ENCODE measurements around the gene IBSP. TPM values are rescaled to one million over a fixed set of nuclear protein-coding genes. Genes with fewer than 3 reads are reported as not detected.

The IBSP gene
- total and polyA plus RNA-seq, 4 donors, result 0.12 to 0.37 (median 0.19) TPM; not detected in 1

- WGBS, 2 donors, result 77 to 86% methylated on average over 3 of the region's 3 CpGs
- Histone ChIP-seq H3K27me3 (ENCODE audit: control insufficient read depth in 3 of 3, insufficient read depth in 3 of 3, low read length in 2 of 3) (no peaks in the 10 kb centered on the region), H3K9me3 (ENCODE audit: control insufficient read depth in 4 of 4, insufficient read depth in 3 of 4, low read length in 3 of 4) (peaks cover 0 to 2% (median 0%) of the 10 kb centered on the region in 4 donors), H3K4me3 (no peak overlapping the region), H3K4me1 (ENCODE audit: control insufficient read depth in 5 of 5, insufficient read depth in 5 of 5, low read length in 5 of 5) (no peaks in the 10 kb centered on the region), H3K27ac (ENCODE audit: low read depth in 1 of 2, low read length in 1 of 2) (no peak overlapping the region), H3K36me3 (ENCODE audit: control insufficient read depth in 4 of 4, insufficient read depth in 4 of 4, low read length in 4 of 4) (no peaks in the 10 kb centered on the region), H3K9ac (ENCODE audit: insufficient read depth in 1 of 2, low read length in 2 of 2) (no peak overlapping the region)
- no peak for DNase-seq
- no peak for TF ChIP-seq CTCF (IDR thresholded peaks at IDR 0.05; ENCODE audit: control extremely low read depth, extremely low read depth)
- ATAC-seq (ENCODE audit: insufficient read depth, low FRiP score), result no peak
These were observed 37.0 kb upstream of the IBSP start for GRCh38 chr4:87762311-87762710.

GRCh38 chr4:87781569-87781968 is 17.8 kb upstream of the IBSP start:
- Histone ChIP-seq H3K27me3 (ENCODE audit: control insufficient read depth in 3 of 3, insufficient read depth in 3 of 3, low read length in 2 of 3) (no peaks in the 10 kb centered on the region), H3K36me3 (ENCODE audit: control insufficient read depth in 4 of 4, insufficient read depth in 4 of 4, low read length in 4 of 4) (no peaks in the 10 kb centered on the region), H3K27ac (ENCODE audit: low read depth in 1 of 2, low read length in 1 of 2) (no peak overlapping the region), H3K4me3 (no peak overlapping the region), H3K9ac (ENCODE audit: insufficient read depth in 1 of 2, low read length in 2 of 2) (no peak overlapping the region), H3K9me3 (ENCODE audit: control insufficient read depth in 4 of 4, insufficient read depth in 3 of 4, low read length in 3 of 4) (no peaks in the 10 kb centered on the region), H3K4me1 (ENCODE audit: control insufficient read depth in 5 of 5, insufficient read depth in 5 of 5, low read length in 5 of 5) (no peaks in the 10 kb centered on the region)
- WGBS, 2 donors, result 80 to 93% methylated on average over 2 of the region's 2 CpGs
- no peak for ATAC-seq (ENCODE audit: insufficient read depth, low FRiP score)
- DNase-seq, result no peak
- no peak for TF ChIP-seq CTCF (IDR thresholded peaks at IDR 0.05; ENCODE audit: control extremely low read depth, extremely low read depth)

DNA sequence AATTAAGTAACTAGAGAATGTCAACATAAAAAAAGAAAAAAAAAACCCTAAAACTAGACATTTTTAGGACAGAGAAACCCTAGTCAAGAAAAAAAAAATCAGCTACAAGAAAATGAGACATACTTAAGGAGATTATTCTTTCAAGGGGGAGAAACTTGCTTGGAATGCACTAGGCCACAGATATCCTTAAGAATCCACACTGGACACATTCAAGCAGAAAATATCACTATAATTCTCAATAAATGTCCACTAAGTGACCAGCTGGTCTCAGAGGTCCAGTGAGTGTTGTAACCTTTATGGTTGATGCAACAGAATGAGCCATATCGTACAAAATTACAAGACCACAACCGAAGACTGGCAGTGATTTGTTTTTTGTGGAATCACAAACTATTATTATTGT is 15.6 kb upstream of the IBSP start:
- TF ChIP-seq CTCF (IDR thresholded peaks at IDR 0.05; ENCODE audit: control extremely low read depth, extremely low read depth), result no peak
- Histone ChIP-seq H3K9me3 (ENCODE audit: control insufficient read depth in 4 of 4, insufficient read depth in 3 of 4, low read length in 3 of 4) (no peaks in the 10 kb centered on the region), H3K36me3 (ENCODE audit: control insufficient read depth in 4 of 4, insufficient read depth in 4 of 4, low read length in 4 of 4) (no peaks in the 10 kb centered on the region), H3K4me3 (no peak overlapping the region), H3K27ac (ENCODE audit: low read depth in 1 of 2, low read length in 1 of 2) (no peak overlapping the region), H3K9ac (ENCODE audit: insufficient read depth in 1 of 2, low read length in 2 of 2) (no peak overlapping the region), H3K27me3 (ENCODE audit: control insufficient read depth in 3 of 3, insufficient read depth in 3 of 3, low read length in 2 of 3) (no peaks in the 10 kb centered on the region), H3K4me1 (ENCODE audit: control insufficient read depth in 5 of 5, insufficient read depth in 5 of 5, low read length in 5 of 5) (no peaks in the 10 kb centered on the region)
- DNase-seq (no peak), ATAC-seq (ENCODE audit: insufficient read depth, low FRiP score) (no peak)
- WGBS, 2 donors, result 92 to 93% methylated on average over 2 of the region's 2 CpGs
